OCI-LY7 (cell line): ENCODE results near the gene ZNHIT3. TPM values are rescaled to one million over a fixed set of nuclear protein-coding genes. Genes with fewer than 3 reads are reported as not detected.

ENCODE experiments used
- BruUV-seq: library from RNA; stranded (reverse); fragments of 400-500 nt; replicated peaks from 2 replicates; lab custom pipeline; 2021; lab: Mats Ljungman, UMichigan
- CTCF ChIA-PET: fragments of 300-600 bp; sonication (Branson Sonifier 250); formaldehyde crosslinking; loops from one replicate; lab custom pipeline; 2022; ENCODE audit warnings: antibody characterized with exemption; ENCODE audit not compliant: unreplicated experiment; lab: Charles Lee
- POLR2A ChIA-PET: fragments of 300-600 bp; sonication (Branson Sonifier 250); formaldehyde crosslinking; loops from one replicate; lab custom pipeline; 2022; ENCODE audit warnings: antibody characterized with exemption; lab: Charles Lee
- DNase-seq: peaks from one replicate; pipeline ENCODE4 v3.0.0-alpha.2; 2015; ENCODE audit warnings: low spot score
- H2AFZ ChIP-seq: fragments of 200-600 bp; sonication (generic), shearing (Covaris generic); 2 replicates; pipeline ENCODE4 v1.6.1; 2014; ENCODE audit warnings: mild to moderate bottlenecking, antibody characterized with exemption, low read length, moderate library complexity
- H3K27ac ChIP-seq: fragments of 200-600 bp; sonication (generic); 2 replicates; pipeline ENCODE4 v1.5.1; 2014; ENCODE audit warnings: mixed run types, low read depth, mild to moderate bottlenecking, moderate library complexity, low read length, inconsistent platforms; ENCODE audit not compliant: poor library complexity, severe bottlenecking
- H3K36me3 ChIP-seq: fragments of 200-600 bp; sonication (generic); 2 replicates; pipeline ENCODE4 v1.6.1; 2014; ENCODE audit warnings: mild to moderate bottlenecking, antibody characterized with exemption, low read length, moderate library complexity, mixed read lengths; ENCODE audit not compliant: insufficient read depth
- H3K4me1 ChIP-seq: fragments of 200-600 bp; sonication (generic); 2 replicates; pipeline ENCODE4 v1.5.1; 2014; ENCODE audit warnings: mild to moderate bottlenecking, low read length; ENCODE audit not compliant: insufficient read depth, poor library complexity, severe bottlenecking
- H3K4me2 ChIP-seq: fragments of 200-600 bp; sonication (generic); 2 replicates; pipeline ENCODE4 v1.6.1; 2014; ENCODE audit warnings: mild to moderate bottlenecking, low read length
- H3K4me3 ChIP-seq: fragments of 200-600 bp; sonication (generic); 2 replicates; pipeline ENCODE4 v1.5.1; 2014; ENCODE audit warnings: mild to moderate bottlenecking, low read depth, low read length; ENCODE audit not compliant: poor library complexity, severe bottlenecking
- H3K79me2 ChIP-seq: fragments of 200-600 bp; sonication (generic); 2 replicates; pipeline ENCODE4 v1.6.1; 2016; ENCODE audit warnings: low read depth, mild to moderate bottlenecking, low read length, moderate library complexity, mixed read lengths; ENCODE audit not compliant: insufficient read depth
- H3K9me2 ChIP-seq: fragments of 200-600 bp; sonication (generic); 2 replicates; pipeline ENCODE4 v1.6.1; 2016; ENCODE audit warnings: mild to moderate bottlenecking, low read length, mixed read lengths; ENCODE audit not compliant: insufficient read depth
- H3K9me3 ChIP-seq: fragments of 200-600 bp; sonication (generic); 2 replicates; pipeline ENCODE4 v1.6.1; 2014; ENCODE audit warnings: mild to moderate bottlenecking, mixed run types, low read length, mixed read lengths
- H4K20me1 ChIP-seq: fragments of 200-600 bp; sonication (generic); 2 replicates; pipeline ENCODE4 v1.6.1; 2014; ENCODE audit warnings: mild to moderate bottlenecking, antibody characterized with exemption, low read length, moderate library complexity, mixed read lengths; ENCODE audit not compliant: insufficient read depth
- CTCF ChIP-seq: fragments of 200-600 bp; sonication (generic); conservative IDR thresholded peaks from 2 replicates; pipeline ENCODE4 v1.5.1; 2014; ENCODE audit warnings: mild to moderate bottlenecking, antibody characterized with exemption, low read length, moderate library complexity, mixed read lengths
- EZH2phosphoT487 ChIP-seq: fragments of 200-600 bp; sonication (generic); IDR thresholded peaks from 2 replicates; pipeline ENCODE4 v1.6.1; 2018; ENCODE audit warnings: low read depth, borderline replicate concordance, mild to moderate bottlenecking, mixed run types, antibody characterized with exemption, low read length, moderate library complexity, mixed read lengths
- intact Hi-C: fragments of 100-400 bp; cut with micrococcal nuclease; formaldehyde crosslinking; loops from one replicate; pipeline ENCODE4 v1.10.0; 2022; ENCODE audit not compliant: unreplicated experiment
- small RNA-seq: library from RNA; depleted of rRNA; stranded (forward); fragments of <200 nt; gene quantifications from one replicate; pipeline ENCODE3, GENCODE V24; 2014
- total RNA-seq, 2 experiments: library from RNA; depleted of rRNA in 1 of 2; stranded (reverse); fragments of >200 nt in 1 of 2; shearing (Covaris generic) in 1 of 2; gene quantifications; 2 replicates each; pipeline ENCODE4 v1.2.3, GENCODE V29; 2014 to 2022

Gene ZNHIT3
- total RNA-seq, 2 experiments from 2014 or later, result 40.4 to 47.7 TPM

GRCh38 chr17:36545077-36545464 lies 58.6 kb downstream of the ZNHIT3 start:
- CTCF ChIA-PET, result interaction anchor here (0.6 kb wide), 1 partner anchor 707 kb away, joined by 5 read pairs; no protein-coding TSS in a partner anchor
- DNase-seq, result no peak
- BruUV-seq, result no TSS peak
- H3K4me1 ChIP-seq, result peaks cover 35% of the 10 kb centered on the region
- no peak overlapping the region; the same call in 1 of the 2 replicates for H2AFZ ChIP-seq
- no peaks in the 10 kb centered on the region for H3K9me3 ChIP-seq
- intact Hi-C loops, result loop anchor here (2.0 kb wide), 1 partner anchor 56 kb away; the partner anchor contains the start of gene MRM1
- H3K9me2 ChIP-seq, result no peaks in the 10 kb centered on the region
- peak overlapping the region; percentile 95 for H3K27ac ChIP-seq
- TF ChIP-seq EZH2phosphoT487, result no peak
- no peak for TF ChIP-seq CTCF
- peaks cover 63% of the 10 kb centered on the region for H3K79me2 ChIP-seq
- POLR2A ChIA-PET, result interaction anchor here (0.9 kb wide), 1 partner anchor 9 kb away, joined by 4 read pairs; no protein-coding TSS in a partner anchor
- H3K4me3 ChIP-seq, result peak overlapping the region; percentile 97
- peaks cover 49% of the 10 kb centered on the region for H3K36me3 ChIP-seq
- peak overlapping the region; percentile 75 for H3K4me2 ChIP-seq
- H4K20me1 ChIP-seq, result peaks cover 29% of the 10 kb centered on the region

Small RNA genes lying within 50 kb of the gene (small RNA-seq; reads per million reads assigned to genes)
- not detected for gene RNA5SP439

Other genes starting within 250 kb of the ZNHIT3 start
- gene TBC1D3I, start 222.1 kb upstream of the ZNHIT3 start, total RNA-seq (2014; rRNA removed; shearing (Covaris generic)), result 0.19 TPM in 1 of 2 replicates, not detected in the other
- 0.55 and 0.79 TPM in 2 replicates for gene TBC1D3I, start 222.1 kb upstream of the ZNHIT3 start, total RNA-seq (2022)
- gene TBC1D3G, start 162.8 kb upstream of the ZNHIT3 start, total RNA-seq (2014; rRNA removed; shearing (Covaris generic)), result not detected in 2 replicates
- not detected in 2 replicates for gene TBC1D3G, start 162.8 kb upstream of the ZNHIT3 start, total RNA-seq (2022)
- gene TBC1D3H, start 98.2 kb upstream of the ZNHIT3 start, total RNA-seq (2014; rRNA removed; shearing (Covaris generic)), result not detected in 2 replicates
- not detected in 2 replicates for gene TBC1D3H, start 98.2 kb upstream of the ZNHIT3 start, total RNA-seq (2022)
- gene MYO19, start 48.2 kb downstream of the ZNHIT3 start, total RNA-seq (2014; rRNA removed; shearing (Covaris generic)), result 109 and 124 TPM in 2 replicates
- gene MYO19, start 48.2 kb downstream of the ZNHIT3 start, total RNA-seq (2022), result 154 and 169 TPM in 2 replicates
- gene PIGW, start 48.3 kb downstream of the ZNHIT3 start, total RNA-seq (2014; rRNA removed; shearing (Covaris generic)), result 4.6 and 5.6 TPM in 2 replicates
- gene PIGW, start 48.3 kb downstream of the ZNHIT3 start, total RNA-seq (2022), result 15.3 and 17.3 TPM in 2 replicates
- gene GGNBP2, start 58.2 kb downstream of the ZNHIT3 start, total RNA-seq (2014; rRNA removed; shearing (Covaris generic)), result 66.5 and 76.1 TPM in 2 replicates
- 115 and 123 TPM in 2 replicates for gene GGNBP2, start 58.2 kb downstream of the ZNHIT3 start, total RNA-seq (2022)
- 9.4 and 13.9 TPM in 2 replicates for gene DHRS11, start 105.2 kb downstream of the ZNHIT3 start, total RNA-seq (2014; rRNA removed; shearing (Covaris generic))
- 5.1 and 7.2 TPM in 2 replicates for gene DHRS11, start 105.2 kb downstream of the ZNHIT3 start, total RNA-seq (2022)
- gene MRM1, start 114.9 kb downstream of the ZNHIT3 start, total RNA-seq (2014; rRNA removed; shearing (Covaris generic)), result 20.9 and 22.5 TPM in 2 replicates
- 18.6 and 22.6 TPM in 2 replicates for gene MRM1, start 114.9 kb downstream of the ZNHIT3 start, total RNA-seq (2022)